ENCODE data around the gene TMC4.
"Not testable (repeated sequence)": the region's sequence is repeated elsewhere in the genome, so short reads cannot be mapped to it uniquely, and the experiment has no call there.

The TMC4 gene

GRCh38 chr19:54186934-54187381, 14.0 kb upstream of the TMC4 start:
- peaks cover 28% of the 10 kb centered on the region for H3K4me1 ChIP-seq (ENCODE audit: control insufficient read depth, insufficient read depth, low read length)
- H3K4me3 ChIP-seq (ENCODE audit: low read length): no peak overlapping the region
- no peaks in the 10 kb centered on the region for H3K27me3 ChIP-seq (ENCODE audit: control insufficient read depth, insufficient read depth, low read length)
- no peaks in the 10 kb centered on the region for H3K36me3 ChIP-seq (ENCODE audit: control insufficient read depth, insufficient read depth, low read length)
- no peaks in the 10 kb centered on the region for H3K9me3 ChIP-seq (ENCODE audit: control insufficient read depth, low read length)
- peak overlapping the region; percentile 24 for H3K9ac ChIP-seq (ENCODE audit: low read length)

DNA sequence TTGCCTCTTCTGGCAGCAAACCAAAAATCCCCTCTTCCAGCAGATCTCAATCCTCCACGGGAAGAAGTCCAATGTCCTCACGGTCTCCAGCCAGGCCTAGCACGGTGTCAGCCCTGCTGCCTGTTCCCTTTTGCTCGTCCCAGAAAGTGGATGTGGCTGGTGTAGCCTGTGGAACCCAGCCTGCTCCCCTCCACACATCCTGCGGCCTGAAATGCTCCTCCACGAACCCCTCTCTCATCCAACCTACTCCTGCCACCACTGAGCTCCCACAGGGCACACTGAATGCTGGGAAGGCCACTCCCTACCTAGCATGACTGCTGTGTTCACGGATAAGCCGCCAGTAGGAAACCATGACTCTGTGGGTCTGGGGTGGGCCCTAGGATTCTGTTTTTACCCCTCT, 13.4 kb upstream of the TMC4 start:
- no peaks in the 10 kb centered on the region for H3K27me3 ChIP-seq (ENCODE audit: control insufficient read depth, insufficient read depth, low read length)
- H3K4me3 ChIP-seq (ENCODE audit: low read length): no peak overlapping the region
- H3K9ac ChIP-seq (ENCODE audit: low read length): peak overlapping the region; percentile 24
- H3K36me3 ChIP-seq (ENCODE audit: control insufficient read depth, insufficient read depth, low read length): no peaks in the 10 kb centered on the region
- H3K4me1 ChIP-seq (ENCODE audit: control insufficient read depth, insufficient read depth, low read length): peaks cover 23% of the 10 kb centered on the region
- no peaks in the 10 kb centered on the region for H3K9me3 ChIP-seq (ENCODE audit: control insufficient read depth, low read length)

- H3K27me3 ChIP-seq (ENCODE audit: control insufficient read depth, insufficient read depth, low read length): no peaks in the 10 kb centered on the region
- H3K4me1 ChIP-seq (ENCODE audit: control insufficient read depth, insufficient read depth, low read length): peaks cover 29% of the 10 kb centered on the region
- no peaks in the 10 kb centered on the region for H3K36me3 ChIP-seq (ENCODE audit: control insufficient read depth, insufficient read depth, low read length)
- no peak overlapping the region for H3K9ac ChIP-seq (ENCODE audit: low read length)
- H3K4me3 ChIP-seq (ENCODE audit: low read length): no peak overlapping the region
- H3K9me3 ChIP-seq (ENCODE audit: control insufficient read depth, low read length): no peaks in the 10 kb centered on the region
Measured at GRCh38 chr19:54183431-54183830, 10.5 kb upstream of the TMC4 start.

- not testable (repeated sequence) for H3K36me3 ChIP-seq (ENCODE audit: control insufficient read depth, insufficient read depth, low read length); H3K9me3 ChIP-seq (ENCODE audit: control insufficient read depth, low read length); H3K27me3 ChIP-seq (ENCODE audit: control insufficient read depth, insufficient read depth, low read length); H3K4me3 ChIP-seq (ENCODE audit: low read length); H3K9ac ChIP-seq (ENCODE audit: low read length)
- H3K4me1 ChIP-seq (ENCODE audit: control insufficient read depth, insufficient read depth, low read length): peaks cover 16% of the 10 kb centered on the region
Measured at GRCh38 chr19:54181894-54182293, 8.9 kb upstream of the TMC4 start.

GRCh38 chr19:54180691-54181091, 7.7 kb upstream of the TMC4 start:
- Histone ChIP-seq H3K4me3 (ENCODE audit: low read length) (no peak overlapping the region), H3K27me3 (ENCODE audit: control insufficient read depth, insufficient read depth, low read length) (no peaks in the 10 kb centered on the region), H3K4me1 (ENCODE audit: control insufficient read depth, insufficient read depth, low read length) (peaks cover 11% of the 10 kb centered on the region), H3K9me3 (ENCODE audit: control insufficient read depth, low read length) (no peaks in the 10 kb centered on the region), H3K36me3 (ENCODE audit: control insufficient read depth, insufficient read depth, low read length) (no peaks in the 10 kb centered on the region), H3K9ac (ENCODE audit: low read length) (no peak overlapping the region)

DNA sequence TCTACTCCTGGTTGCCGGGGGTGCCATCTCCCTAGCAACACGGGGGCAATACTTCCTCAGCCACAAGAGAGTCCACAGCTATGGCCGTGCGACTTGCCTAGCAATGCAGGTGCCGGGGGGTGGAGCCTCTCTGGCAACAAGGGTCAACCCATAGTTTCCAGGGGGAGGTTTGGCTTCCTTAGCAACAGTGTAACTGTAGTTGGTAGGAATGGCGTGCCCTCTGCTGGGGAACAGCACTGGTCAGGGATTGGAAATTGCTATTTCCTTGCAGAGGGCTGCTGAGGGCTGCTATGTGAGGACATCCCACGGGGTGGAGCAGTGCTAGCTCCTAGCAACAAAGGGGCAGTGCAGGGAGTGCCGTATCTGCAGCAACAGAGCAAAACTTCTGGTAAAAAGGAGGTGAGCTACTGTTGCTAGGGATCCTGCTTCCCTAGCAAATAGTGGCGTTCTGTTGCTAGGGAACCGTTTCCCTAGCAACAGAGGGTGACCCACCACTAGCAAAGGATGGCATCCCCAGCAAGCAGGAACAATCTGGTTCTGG, 7.0 kb upstream of the TMC4 start:
- Histone ChIP-seq H3K9ac (ENCODE audit: low read length) (no peak overlapping the region), H3K36me3 (ENCODE audit: control insufficient read depth, insufficient read depth, low read length) (no peaks in the 10 kb centered on the region), H3K9me3 (ENCODE audit: control insufficient read depth, low read length) (no peaks in the 10 kb centered on the region), H3K27me3 (ENCODE audit: control insufficient read depth, insufficient read depth, low read length) (no peaks in the 10 kb centered on the region), H3K4me3 (ENCODE audit: low read length) (no peak overlapping the region), H3K4me1 (ENCODE audit: control insufficient read depth, insufficient read depth, low read length) (peaks cover 11% of the 10 kb centered on the region)

GRCh38 chr19:54179262-54179852, 6.4 kb upstream of the TMC4 start:
- H3K36me3 ChIP-seq (ENCODE audit: control insufficient read depth, insufficient read depth, low read length): no peaks in the 10 kb centered on the region
- H3K4me3 ChIP-seq (ENCODE audit: low read length): no peak overlapping the region
- H3K9ac ChIP-seq (ENCODE audit: low read length): no peak overlapping the region

GRCh38 chr19:54178581-54179261, 5.8 kb upstream of the TMC4 start:
- peaks cover 11% of the 10 kb centered on the region for H3K4me1 ChIP-seq (ENCODE audit: control insufficient read depth, insufficient read depth, low read length)
- no peaks in the 10 kb centered on the region for H3K9me3 ChIP-seq (ENCODE audit: control insufficient read depth, low read length)
- no peak overlapping the region for H3K9ac ChIP-seq (ENCODE audit: low read length)
- no peak overlapping the region for H3K4me3 ChIP-seq (ENCODE audit: low read length)
- no peaks in the 10 kb centered on the region for H3K27me3 ChIP-seq (ENCODE audit: control insufficient read depth, insufficient read depth, low read length)
- no peaks in the 10 kb centered on the region for H3K36me3 ChIP-seq (ENCODE audit: control insufficient read depth, insufficient read depth, low read length)

More at GRCh38 chr19:54179262-54179852, 6.4 kb upstream of the TMC4 start:
- H3K27me3 ChIP-seq (ENCODE audit: control insufficient read depth, insufficient read depth, low read length): no peaks in the 10 kb centered on the region
- peaks cover 11% of the 10 kb centered on the region for H3K4me1 ChIP-seq (ENCODE audit: control insufficient read depth, insufficient read depth, low read length)
- H3K9me3 ChIP-seq (ENCODE audit: control insufficient read depth, low read length): no peaks in the 10 kb centered on the region

- Histone ChIP-seq H3K9me3 (ENCODE audit: control insufficient read depth, low read length) (no peaks in the 10 kb centered on the region), H3K27me3 (ENCODE audit: control insufficient read depth, insufficient read depth, low read length) (no peaks in the 10 kb centered on the region), H3K4me3 (ENCODE audit: low read length) (no peak overlapping the region), H3K9ac (ENCODE audit: low read length) (no peak overlapping the region), H3K4me1 (ENCODE audit: control insufficient read depth, insufficient read depth, low read length) (peaks cover 6% of the 10 kb centered on the region), H3K36me3 (ENCODE audit: control insufficient read depth, insufficient read depth, low read length) (no peaks in the 10 kb centered on the region)
Measured at GRCh38 chr19:54173951-54174834, 1.2 kb upstream of the TMC4 start.

DNA sequence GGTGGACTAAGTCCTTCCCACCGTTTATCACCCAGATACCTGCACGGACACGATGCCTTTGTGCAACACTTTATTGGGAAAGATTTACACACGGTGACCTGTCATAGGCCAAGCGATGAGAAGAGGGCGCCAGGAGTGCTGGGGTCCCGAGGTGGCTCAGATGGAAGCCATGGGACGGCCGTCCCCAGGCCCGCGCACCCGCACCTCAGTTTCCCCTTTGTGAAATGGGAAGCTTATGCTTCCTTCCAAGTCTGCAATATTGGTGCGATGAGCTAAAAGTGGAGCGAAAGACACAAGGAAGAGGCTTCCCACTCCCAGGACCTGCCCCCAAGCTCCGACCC, 369 bp upstream of the TMC4 start:
- no peak overlapping the region for H3K4me3 ChIP-seq (ENCODE audit: low read length)
- peak overlapping the region; percentile 45 for H3K9ac ChIP-seq (ENCODE audit: low read length)
- H3K9me3 ChIP-seq (ENCODE audit: control insufficient read depth, low read length): no peaks in the 10 kb centered on the region
- H3K36me3 ChIP-seq (ENCODE audit: control insufficient read depth, insufficient read depth, low read length): no peaks in the 10 kb centered on the region
- H3K27me3 ChIP-seq (ENCODE audit: control insufficient read depth, insufficient read depth, low read length): no peaks in the 10 kb centered on the region
- peaks cover 7% of the 10 kb centered on the region for H3K4me1 ChIP-seq (ENCODE audit: control insufficient read depth, insufficient read depth, low read length)

GRCh38 chr19:54171736-54172431, 1.1 kb downstream of the TMC4 start:
- not testable (repeated sequence) for H3K36me3 ChIP-seq (ENCODE audit: control insufficient read depth, insufficient read depth, low read length); H3K9me3 ChIP-seq (ENCODE audit: control insufficient read depth, low read length); H3K27me3 ChIP-seq (ENCODE audit: control insufficient read depth, insufficient read depth, low read length); H3K4me3 ChIP-seq (ENCODE audit: low read length)
- Histone ChIP-seq H3K9ac (ENCODE audit: low read length) (peak overlapping the region; percentile 85), H3K4me1 (ENCODE audit: control insufficient read depth, insufficient read depth, low read length) (peaks cover 10% of the 10 kb centered on the region)
